Neural cell (in vitro differentiated cells): ENCODE results near the gene PPFIA1. TPM values are rescaled to one million over a fixed set of nuclear protein-coding genes. Genes with fewer than 3 reads are reported as not detected.

Experiments used
- H2AFZ ChIP-seq: fragments of 200-600, 300-800 bp; sonication (generic), shearing (Covaris generic); 2 replicates; pipeline ENCODE4 v1.6.0; 2014; ENCODE audit warnings: low read depth, mild to moderate bottlenecking, antibody characterized with exemption, low read length, moderate library complexity
- H3F3A ChIP-seq: fragments of 200-600 bp; shearing (Covaris generic); 2 replicates; pipeline ENCODE4 v1.6.1; 2016; ENCODE audit warnings: mild to moderate bottlenecking, moderate library complexity, mixed read lengths, antibody characterized with exemption, low read length; ENCODE audit not compliant: insufficient read depth, poor library complexity, severe bottlenecking
- H3K27ac ChIP-seq: fragments of 200-600, 300-800 bp; sonication (generic), shearing (Covaris generic); 2 replicates; pipeline ENCODE4 v1.5.1; 2014; ENCODE audit warnings: mild to moderate bottlenecking, low read length, moderate library complexity
- H3K27me3 ChIP-seq: fragments of 300-800, 200-600 bp; sonication (generic), shearing (Covaris generic); 2 replicates; pipeline ENCODE4 v1.6.0; 2014; ENCODE audit warnings: mild to moderate bottlenecking, low read depth, low read length, moderate library complexity; ENCODE audit not compliant: insufficient read depth
- H3K36me3 ChIP-seq: fragments of 300-800, 200-600 bp; sonication (generic), shearing (Covaris generic); 2 replicates; pipeline ENCODE4 v1.5.1; 2014; ENCODE audit warnings: mild to moderate bottlenecking, antibody characterized with exemption, low read length, moderate library complexity; ENCODE audit not compliant: insufficient read depth
- H3K4me2 ChIP-seq: fragments of 300-800, 200-600 bp; sonication (generic), shearing (Covaris generic); 2 replicates; pipeline ENCODE4 v1.6.0; 2014; ENCODE audit warnings: mild to moderate bottlenecking, low read length
- H3K4me3 ChIP-seq: fragments of 300-800, 200-600 bp; sonication (generic), shearing (Covaris generic); 2 replicates; pipeline ENCODE4 v1.5.1; 2014; ENCODE audit warnings: mild to moderate bottlenecking, low read length, moderate library complexity
- H3K79me2 ChIP-seq: fragments of 200-600 bp; shearing (Covaris generic); replicated peaks from 2 replicates; pipeline ENCODE4 v1.6.0; 2014; ENCODE audit warnings: mild to moderate bottlenecking, low read length, moderate library complexity; ENCODE audit not compliant: insufficient read depth
- H3K9ac ChIP-seq: fragments of 300-800, 200-600 bp; sonication (generic), shearing (Covaris generic); 2 replicates; pipeline ENCODE4 v1.6.1; 2016; ENCODE audit warnings: mild to moderate bottlenecking, low read length, mixed read lengths
- H3K9me2 ChIP-seq: fragments of 200-600 bp; shearing (Covaris generic); 2 replicates; pipeline ENCODE4 v1.6.1; 2016; ENCODE audit warnings: mild to moderate bottlenecking, low read length, mixed read lengths; ENCODE audit not compliant: insufficient read depth
- H3K9me3 ChIP-seq: fragments of 200-600, 300-800 bp; sonication (generic), shearing (Covaris generic); 2 replicates; pipeline ENCODE4 v1.6.1; 2016; ENCODE audit warnings: mild to moderate bottlenecking, mixed run types, low read length, moderate library complexity, mixed read lengths
- H4K20me1 ChIP-seq: fragments of 200-600 bp; shearing (Covaris generic); 2 replicates; pipeline ENCODE4 v1.6.1; 2016; ENCODE audit warnings: mild to moderate bottlenecking, mixed run types; ENCODE audit not compliant: insufficient read depth
- EP300 ChIP-seq: fragments of 450-650 bp; conservative IDR thresholded peaks from 2 replicates; pipeline ENCODE4 v1.6.1; 2014; ENCODE audit warnings: antibody characterized with exemption, mild to moderate bottlenecking, moderate library complexity; ENCODE audit not compliant: poor library complexity, severe bottlenecking
- EZH2 ChIP-seq: fragments of 200-600, 300-800 bp; shearing (Covaris generic), sonication (generic); IDR thresholded peaks from 2 replicates; pipeline ENCODE4 v1.6.1; 2014; ENCODE audit warnings: antibody characterized with exemption, low read length, borderline replicate concordance, mild to moderate bottlenecking; ENCODE audit not compliant: insufficient read depth, poor library complexity, severe bottlenecking
- MXI1 ChIP-seq: fragments of 450-650 bp; conservative IDR thresholded peaks from 2 replicates; pipeline ENCODE4 v1.6.1; 2014; ENCODE audit warnings: antibody characterized with exemption, mild to moderate bottlenecking; ENCODE audit not compliant: poor library complexity, severe bottlenecking
- POLR2AphosphoS5 ChIP-seq: IDR thresholded peaks from 2 replicates; pipeline ENCODE4 v1.6.1; 2012
- RAD21 ChIP-seq: fragments of 450-650 bp; conservative IDR thresholded peaks from 2 replicates; pipeline ENCODE4 v1.6.1; 2014; ENCODE audit warnings: antibody characterized with exemption, mild to moderate bottlenecking, moderate library complexity
- REST ChIP-seq: IDR thresholded peaks from 2 replicates; pipeline ENCODE4 v1.6.1; 2012; ENCODE audit warnings: borderline replicate concordance
- SMC3 ChIP-seq: fragments of 450-650 bp; conservative IDR thresholded peaks from 2 replicates; pipeline ENCODE4 v1.6.1; 2014; ENCODE audit warnings: antibody characterized with exemption, mild to moderate bottlenecking, moderate library complexity; ENCODE audit not compliant: poor library complexity
- TAF1 ChIP-seq: IDR thresholded peaks from 2 replicates; pipeline ENCODE4 v1.6.1; 2012; ENCODE audit warnings: low read depth
- polyA plus RNA-seq: library from polyadenylated mRNA; depleted of rRNA; stranded (reverse); fragments of >200 nt; gene quantifications from 2 replicates; pipeline ENCODE4 v1.2.3, GENCODE V29; 2014
- TF ChIP-seq, protein P1 (sequence below): fragments of 450-650 bp; IDR thresholded peaks from 2 replicates; pipeline ENCODE4 v1.5.1; 2014; ENCODE audit warnings: antibody characterized with exemption, mild to moderate bottlenecking, moderate library complexity; ENCODE audit not compliant: poor library complexity, severe bottlenecking

The PPFIA1 gene
- polyA plus RNA-seq, 1 donor from 2014 or later = 48.9 TPM

DNA sequence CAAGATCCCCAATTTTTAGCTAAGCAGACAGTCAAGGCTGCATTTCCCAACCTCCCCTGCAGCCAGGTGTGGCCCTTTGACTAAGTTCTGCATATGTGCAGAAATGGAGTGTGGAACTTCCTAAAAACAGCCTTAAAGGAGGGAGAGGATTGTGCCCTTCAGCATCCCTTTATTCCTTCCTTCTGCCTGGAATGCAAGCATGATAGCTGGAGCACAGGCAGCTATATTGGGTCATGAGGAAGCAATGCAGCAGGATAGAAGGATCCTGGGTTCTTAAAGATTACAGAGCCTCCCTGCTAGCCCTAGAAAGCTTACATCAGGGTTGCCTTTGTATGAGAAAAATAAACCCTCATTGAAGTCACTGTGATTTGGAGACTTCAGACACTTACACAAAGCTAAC is 37.5 kb upstream of the PPFIA1 start:
- no peak overlapping the region for H3K4me3 ChIP-seq
- H3K27ac ChIP-seq = no peak overlapping the region
- H3K9ac ChIP-seq = no peak overlapping the region
- H3K4me2 ChIP-seq = no peak overlapping the region
- no peak overlapping the region for H2AFZ ChIP-seq
- H3K9me2 ChIP-seq = no peaks in the 10 kb centered on the region
- no peaks in the 10 kb centered on the region for H3F3A ChIP-seq
- no peak for TF ChIP-seq RAD21
- no peak for TF ChIP-seq TAF1
- TF ChIP-seq, protein P1, sequence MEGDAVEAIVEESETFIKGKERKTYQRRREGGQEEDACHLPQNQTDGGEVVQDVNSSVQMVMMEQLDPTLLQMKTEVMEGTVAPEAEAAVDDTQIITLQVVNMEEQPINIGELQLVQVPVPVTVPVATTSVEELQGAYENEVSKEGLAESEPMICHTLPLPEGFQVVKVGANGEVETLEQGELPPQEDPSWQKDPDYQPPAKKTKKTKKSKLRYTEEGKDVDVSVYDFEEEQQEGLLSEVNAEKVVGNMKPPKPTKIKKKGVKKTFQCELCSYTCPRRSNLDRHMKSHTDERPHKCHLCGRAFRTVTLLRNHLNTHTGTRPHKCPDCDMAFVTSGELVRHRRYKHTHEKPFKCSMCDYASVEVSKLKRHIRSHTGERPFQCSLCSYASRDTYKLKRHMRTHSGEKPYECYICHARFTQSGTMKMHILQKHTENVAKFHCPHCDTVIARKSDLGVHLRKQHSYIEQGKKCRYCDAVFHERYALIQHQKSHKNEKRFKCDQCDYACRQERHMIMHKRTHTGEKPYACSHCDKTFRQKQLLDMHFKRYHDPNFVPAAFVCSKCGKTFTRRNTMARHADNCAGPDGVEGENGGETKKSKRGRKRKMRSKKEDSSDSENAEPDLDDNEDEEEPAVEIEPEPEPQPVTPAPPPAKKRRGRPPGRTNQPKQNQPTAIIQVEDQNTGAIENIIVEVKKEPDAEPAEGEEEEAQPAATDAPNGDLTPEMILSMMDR = no peak
- TF ChIP-seq POLR2AphosphoS5 = no peak
- TF ChIP-seq EP300 = no peak
- no peak for TF ChIP-seq SMC3
- no peak for TF ChIP-seq EZH2
- H3K36me3 ChIP-seq = no peaks in the 10 kb centered on the region
- H3K79me2 ChIP-seq = no peaks in the 10 kb centered on the region
- H3K27me3 ChIP-seq = no peaks in the 10 kb centered on the region
- H3K9me3 ChIP-seq = no peaks in the 10 kb centered on the region
- no peaks in the 10 kb centered on the region for H4K20me1 ChIP-seq

GRCh38 chr11:70233511-70233934 is 37.0 kb upstream of the PPFIA1 start:
- Histone ChIP-seq H3K27me3 (no peaks in the 10 kb centered on the region), H4K20me1 (no peaks in the 10 kb centered on the region), H3K79me2 (no peaks in the 10 kb centered on the region), H3K4me2 (no peak overlapping the region), H3K9me3 (no peaks in the 10 kb centered on the region), H3K27ac (no peak overlapping the region), H3F3A (no peaks in the 10 kb centered on the region), H3K36me3 (no peaks in the 10 kb centered on the region), H3K9ac (no peak overlapping the region), H2AFZ (no peak overlapping the region), H3K9me2 (no peaks in the 10 kb centered on the region), H3K4me3 (no peak overlapping the region)
- TF ChIP-seq POLR2AphosphoS5 (no peak), EZH2 (no peak), SMC3 (no peak), REST (no peak), MXI1 (no peak), RAD21 (no peak), EP300 (no peak)
- TF ChIP-seq, protein P1 = no peak
